ENCODE results near the gene FKRP.

The FKRP gene

GRCh38 chr19:46791944-46792343, 46.1 kb downstream of the FKRP start:
- TF ChIP-seq CTCF (IDR thresholded peaks at IDR 0.05) = no peak

GRCh38 chr19:46797881-46798280, 52.0 kb downstream of the FKRP start:
- TF ChIP-seq CTCF (IDR thresholded peaks at IDR 0.05) = no peak

GRCh38 chr19:46798713-46799112, 52.9 kb downstream of the FKRP start:
- no peak for TF ChIP-seq CTCF (IDR thresholded peaks at IDR 0.05)

- no peak for TF ChIP-seq CTCF (IDR thresholded peaks at IDR 0.05)
Observed at GRCh38 chr19:46802152-46802551, 56.3 kb downstream of the FKRP start.

GRCh38 chr19:46803555-46803954, 57.7 kb downstream of the FKRP start:
- TF ChIP-seq CTCF (IDR thresholded peaks at IDR 0.05) = no peak

- TF ChIP-seq CTCF (IDR thresholded peaks at IDR 0.05) = no peak
Observed at GRCh38 chr19:46806656-46807055, 60.8 kb downstream of the FKRP start.
